Fibroblast of the aortic adventitia (primary cell): ENCODE data around the gene TBL1X. TPM values are rescaled to one million over a fixed set of nuclear protein-coding genes. Genes with fewer than 3 reads are reported as not detected.

Source experiments
- DNase-seq: peaks from one replicate; pipeline ENCODE4 v3.0.0-alpha.2; 2010; ENCODE audit warnings: low read depth
- H3K4me3 ChIP-seq: 2 replicates; pipeline ENCODE4 v1.5.1; 2011; ENCODE audit warnings: low read depth, mild to moderate bottlenecking, control low read depth, low read length, moderate library complexity
- total RNA-seq: library from RNA; depleted of rRNA; stranded (reverse); fragments of >200 nt; gene quantifications from 2 replicates; pipeline ENCODE4 v1.2.3, GENCODE V29; 2012; ENCODE audit warnings: low replicate concordance
- TF ChIP-seq, protein P1 (sequence below): IDR thresholded peaks from 2 replicates; pipeline ENCODE4 v1.5.1; 2011; ENCODE audit warnings: mild to moderate bottlenecking, low read length, control low read depth, inconsistent platforms; ENCODE audit not compliant: insufficient read depth

Gene TBL1X
- total RNA-seq, 1 donor, result 15.6 TPM

DNA sequence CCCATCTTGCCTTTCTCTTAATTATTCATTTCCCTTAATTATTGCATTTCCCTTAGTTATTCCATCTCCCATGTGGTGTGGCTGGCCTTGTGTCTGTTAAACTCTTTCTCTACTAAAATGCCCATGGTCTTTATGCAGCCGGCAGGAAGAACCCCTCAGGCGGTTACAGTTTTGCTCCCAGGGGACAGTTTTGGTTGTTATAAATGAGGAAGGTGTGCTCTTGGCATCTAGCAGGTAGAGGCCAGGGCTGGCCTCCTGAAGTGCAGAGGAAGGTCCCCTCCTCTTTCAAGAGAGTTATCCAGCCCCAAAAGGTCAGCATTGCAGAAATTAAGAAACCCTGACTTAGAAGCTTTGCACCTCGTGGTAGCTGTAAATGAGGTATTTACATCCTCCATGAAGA, 18.0 kb downstream of the TBL1X start:
- DNase-seq, result no peak
- TF ChIP-seq, protein P1, sequence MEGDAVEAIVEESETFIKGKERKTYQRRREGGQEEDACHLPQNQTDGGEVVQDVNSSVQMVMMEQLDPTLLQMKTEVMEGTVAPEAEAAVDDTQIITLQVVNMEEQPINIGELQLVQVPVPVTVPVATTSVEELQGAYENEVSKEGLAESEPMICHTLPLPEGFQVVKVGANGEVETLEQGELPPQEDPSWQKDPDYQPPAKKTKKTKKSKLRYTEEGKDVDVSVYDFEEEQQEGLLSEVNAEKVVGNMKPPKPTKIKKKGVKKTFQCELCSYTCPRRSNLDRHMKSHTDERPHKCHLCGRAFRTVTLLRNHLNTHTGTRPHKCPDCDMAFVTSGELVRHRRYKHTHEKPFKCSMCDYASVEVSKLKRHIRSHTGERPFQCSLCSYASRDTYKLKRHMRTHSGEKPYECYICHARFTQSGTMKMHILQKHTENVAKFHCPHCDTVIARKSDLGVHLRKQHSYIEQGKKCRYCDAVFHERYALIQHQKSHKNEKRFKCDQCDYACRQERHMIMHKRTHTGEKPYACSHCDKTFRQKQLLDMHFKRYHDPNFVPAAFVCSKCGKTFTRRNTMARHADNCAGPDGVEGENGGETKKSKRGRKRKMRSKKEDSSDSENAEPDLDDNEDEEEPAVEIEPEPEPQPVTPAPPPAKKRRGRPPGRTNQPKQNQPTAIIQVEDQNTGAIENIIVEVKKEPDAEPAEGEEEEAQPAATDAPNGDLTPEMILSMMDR, result no peak
- H3K4me3 ChIP-seq, result no peak overlapping the region

DNA sequence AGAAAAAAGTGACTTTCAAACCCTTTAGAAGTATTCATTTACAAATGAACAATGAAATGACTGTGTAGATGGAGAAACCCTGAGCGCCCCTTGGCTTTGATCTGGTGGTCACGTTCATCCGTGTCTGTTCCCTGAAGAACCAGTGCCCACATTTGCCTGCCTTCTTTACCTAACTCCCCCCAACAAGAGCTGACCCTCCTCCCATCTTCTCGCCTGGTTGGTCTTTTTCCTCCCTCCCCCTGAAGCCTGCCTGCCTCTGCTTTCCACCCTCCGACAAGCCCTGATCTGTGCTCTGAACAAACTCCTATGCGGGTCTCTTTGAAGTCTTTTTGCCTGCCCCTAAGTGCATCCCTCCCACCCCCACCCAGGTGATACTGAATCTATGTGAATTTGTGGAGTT, 18.5 kb downstream of the TBL1X start:
- H3K4me3 ChIP-seq, result no peak overlapping the region
- no peak for DNase-seq
- TF ChIP-seq, protein P1, result no peak

GRCh38 chrX:9486786-9487387, 22.0 kb downstream of the TBL1X start:
- TF ChIP-seq, protein P1, result no peak
- no peak overlapping the region for H3K4me3 ChIP-seq
- peak; percentile 28 for DNase-seq

- H3K4me3 ChIP-seq, result no peak overlapping the region
- DNase-seq, result no peak
- TF ChIP-seq, protein P1, result no peak
Measured at GRCh38 chrX:9488586-9488985, 23.7 kb downstream of the TBL1X start.

DNA sequence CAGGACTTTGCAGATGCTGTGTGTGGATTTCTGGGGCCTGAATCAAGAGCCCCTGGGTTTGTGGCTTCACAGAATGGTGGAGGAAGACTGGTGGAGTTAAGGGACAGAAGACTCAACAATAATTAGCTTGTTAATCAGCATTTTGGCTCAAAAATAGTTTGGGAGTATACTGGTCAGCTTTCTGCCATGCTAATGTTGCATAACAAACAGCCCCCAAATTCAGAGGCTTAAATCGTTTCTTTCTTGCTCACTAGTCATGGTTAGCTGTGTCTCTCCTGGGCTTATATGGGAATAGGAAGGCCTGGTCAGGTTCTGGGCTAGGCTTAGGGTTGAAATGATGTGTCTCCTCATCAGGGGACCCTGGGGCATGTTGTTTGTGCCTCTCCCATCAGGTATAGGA, 24.4 kb downstream of the TBL1X start:
- no peak for DNase-seq
- TF ChIP-seq, protein P1, result no peak
- no peak overlapping the region for H3K4me3 ChIP-seq

- no peak for DNase-seq
Measured at GRCh38 chrX:9492901-9493300, 28.0 kb downstream of the TBL1X start.

More at GRCh38 chrX:9492901-9493300, 28.0 kb downstream of the TBL1X start:
- H3K4me3 ChIP-seq, result no peak overlapping the region
- TF ChIP-seq, protein P1, result no peak
